ENCODE measurements around the gene PTDSS2.
A peak's percentile ranks its signal among the peaks of the same experiment; 100 is the strongest.
"Not testable (repeated sequence)": the region's sequence is repeated elsewhere in the genome, so short reads cannot be mapped to it uniquely, and the experiment has no call there.

The PTDSS2 gene

DNA sequence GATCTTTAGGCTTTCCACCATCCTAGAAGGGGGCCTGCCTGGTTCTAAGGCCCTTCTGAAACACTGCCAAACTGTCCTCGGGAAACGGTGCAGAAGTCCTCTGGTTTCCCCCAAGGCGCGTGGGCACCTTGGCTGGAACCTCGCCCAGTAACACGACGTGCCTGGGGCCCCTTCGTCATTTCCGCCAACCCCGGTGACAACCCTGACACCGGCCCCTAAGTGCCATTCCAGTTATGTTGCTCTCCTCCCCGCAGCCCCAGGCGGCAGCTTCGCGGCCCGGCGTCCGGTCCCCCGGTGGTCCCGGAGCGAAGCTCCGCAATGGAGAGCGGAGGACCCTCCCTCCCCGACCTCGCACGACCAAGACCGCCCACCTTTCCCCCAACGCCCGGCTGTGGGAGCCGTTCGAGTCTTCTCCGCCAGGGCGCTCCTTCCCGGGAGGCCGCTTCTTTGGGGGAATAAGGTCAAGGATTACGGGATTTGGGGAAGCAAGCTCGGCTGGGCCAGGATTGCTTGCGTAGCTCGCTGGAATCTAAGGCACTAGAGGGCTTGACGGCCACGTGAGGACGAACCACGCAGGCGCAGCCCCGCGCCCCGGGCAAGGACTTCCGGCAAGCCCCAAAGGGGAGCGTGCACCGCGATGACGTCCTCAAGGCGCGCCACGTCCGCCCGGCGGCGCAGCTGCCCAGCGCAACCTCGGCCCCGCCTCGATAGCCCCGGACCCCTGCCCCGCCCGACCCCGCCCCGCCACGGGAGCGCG lies 56.3 kb downstream of the PTDSS2 start:
- peak; percentile 97 for DNase-seq (ENCODE audit: low read depth)

DNA sequence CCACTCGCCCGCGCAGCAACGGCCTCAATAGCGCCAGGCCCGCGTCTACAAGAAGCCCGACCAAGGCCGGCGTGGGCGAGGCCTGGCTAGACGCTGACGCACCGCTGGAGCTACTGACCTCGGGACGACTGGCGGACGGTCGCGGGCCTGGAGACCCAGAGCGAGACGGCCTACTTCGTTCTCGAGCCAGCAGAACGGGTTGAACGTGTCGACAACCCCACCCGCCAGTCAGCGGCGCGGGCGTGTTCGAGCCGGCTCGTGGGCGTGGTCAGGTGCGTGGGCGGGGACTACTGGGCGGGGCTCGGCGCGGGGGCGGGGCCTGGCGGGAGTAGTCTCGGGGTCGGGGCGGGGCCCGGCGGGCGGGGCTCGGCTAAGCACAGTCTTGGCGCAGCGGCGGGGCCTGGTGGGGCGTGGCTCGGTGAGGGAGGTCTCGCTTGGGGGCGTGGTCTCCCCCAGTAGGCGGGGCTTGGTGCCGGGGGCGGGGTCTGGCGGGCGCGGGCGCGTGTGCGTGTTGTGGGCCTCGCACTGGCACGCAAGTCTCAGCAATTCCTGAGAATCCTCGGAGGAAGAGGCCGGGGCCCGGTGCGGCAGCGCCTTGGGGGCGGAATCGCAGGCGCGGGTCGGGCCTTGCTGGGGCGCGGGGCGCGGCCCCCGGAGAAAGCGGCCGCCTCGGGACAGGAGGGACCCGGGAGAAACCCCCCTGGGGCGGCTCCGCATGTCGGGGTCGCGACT lies 57.1 kb downstream of the PTDSS2 start, which contains the start of gene RNH1:
Gene RNH1 (minus strand): TSS at position 248 of the 732 bp plus-strand sequence. CDS start 5,080 bp downstream, outside the sequence.
- DNase-seq (ENCODE audit: low read depth): peak; percentile 99

DNA sequence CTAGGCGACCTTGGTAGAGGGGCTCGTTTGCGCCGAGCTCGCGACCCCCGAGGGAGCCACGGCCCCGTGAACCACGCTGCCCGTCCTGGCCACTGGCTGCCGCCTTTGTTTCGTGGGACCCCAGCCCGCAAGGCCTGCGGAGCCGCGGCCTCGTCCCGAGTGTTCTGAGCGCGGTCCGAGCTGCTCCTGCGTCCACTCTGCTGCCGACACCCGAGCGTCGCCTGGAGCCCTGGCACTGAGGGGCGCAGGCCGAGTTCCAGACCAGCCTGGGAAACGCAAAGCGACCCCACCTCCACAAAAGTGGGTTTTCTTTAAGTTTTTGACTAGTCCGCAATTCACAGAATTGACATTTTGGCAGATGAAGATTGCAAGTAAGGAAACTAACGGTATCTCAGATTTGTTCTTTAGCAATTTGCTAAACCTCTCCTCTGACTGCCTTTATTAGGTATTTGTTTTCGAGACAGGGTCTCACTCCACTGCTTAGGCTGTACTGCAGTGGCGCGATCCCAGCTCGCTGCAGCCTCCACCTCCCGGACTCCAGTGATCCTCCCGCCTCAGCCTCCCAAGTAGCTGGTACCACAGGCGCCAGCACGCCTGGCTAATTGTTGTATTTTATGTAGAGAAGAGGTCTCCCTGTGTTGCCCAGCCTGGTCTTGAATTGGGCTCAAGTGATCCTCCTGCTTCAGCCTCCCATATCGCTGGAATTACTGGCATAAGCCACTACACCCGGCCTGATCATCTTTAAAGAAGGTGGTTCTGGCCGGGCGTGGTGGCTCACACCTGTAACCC lies 57.8 kb downstream of the PTDSS2 start:
- DNase-seq (ENCODE audit: low read depth): no peak

DNA sequence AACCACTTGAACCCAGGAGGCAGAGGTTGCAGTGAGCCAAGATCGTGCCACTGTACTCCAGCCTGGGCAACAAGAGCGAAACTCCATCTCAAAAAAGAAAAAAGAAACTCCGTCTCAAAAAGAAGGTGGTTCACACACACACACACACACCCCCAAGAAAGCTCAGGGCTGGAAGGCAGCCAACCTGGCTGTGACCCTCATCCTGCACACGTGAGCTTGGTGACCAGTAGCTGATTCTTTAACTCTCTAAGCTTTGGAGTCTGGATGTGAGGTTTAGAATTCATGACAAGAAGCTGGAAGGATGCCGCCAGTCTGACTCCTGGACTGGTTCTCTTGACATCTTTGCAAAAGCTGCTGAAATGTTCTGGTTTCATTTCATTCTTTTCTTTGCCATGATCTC lies 58.9 kb downstream of the PTDSS2 start:
- DNase-seq (ENCODE audit: low read depth): no peak

DNA sequence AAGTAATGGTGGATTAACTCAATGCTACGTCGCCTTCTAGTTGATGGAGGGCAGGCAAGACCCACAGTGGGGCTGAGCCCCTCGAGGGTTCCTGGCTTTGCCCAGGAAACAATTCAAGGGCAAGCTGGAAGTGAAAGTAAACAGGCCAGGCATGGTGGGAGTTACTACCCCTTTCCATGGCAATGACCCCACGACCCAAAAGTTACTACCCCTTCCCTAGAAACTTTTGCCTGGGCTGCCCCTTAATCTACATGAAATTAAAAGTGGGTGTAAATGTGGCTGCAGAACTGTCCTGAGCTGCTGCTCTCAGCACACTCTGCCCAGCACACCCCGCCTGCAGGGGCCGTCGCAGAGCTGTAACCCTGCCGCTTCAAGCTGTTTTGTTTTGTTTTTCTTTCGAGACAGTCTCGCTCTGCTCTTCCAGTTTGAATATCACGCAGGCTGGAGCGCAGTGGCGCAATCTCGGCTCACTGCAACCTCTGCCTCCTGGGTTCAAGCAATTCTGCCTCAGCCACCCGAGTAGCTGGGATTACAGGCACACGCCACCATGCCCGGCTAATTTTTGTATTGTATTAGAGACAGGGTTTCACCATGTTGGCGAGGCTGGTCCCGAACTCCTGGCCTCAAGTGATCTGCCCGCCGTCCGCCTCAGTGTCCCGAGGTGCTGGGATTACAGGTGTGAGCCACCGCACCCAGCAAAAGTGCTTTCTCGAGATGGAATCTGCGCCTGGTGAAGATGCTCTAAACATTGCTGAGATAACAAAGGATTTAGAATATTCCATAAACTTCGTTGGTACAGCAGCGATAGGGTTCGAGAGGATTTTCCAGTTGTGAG lies 62.9 kb downstream of the PTDSS2 start:
- no peak for DNase-seq (ENCODE audit: low read depth)

DNA sequence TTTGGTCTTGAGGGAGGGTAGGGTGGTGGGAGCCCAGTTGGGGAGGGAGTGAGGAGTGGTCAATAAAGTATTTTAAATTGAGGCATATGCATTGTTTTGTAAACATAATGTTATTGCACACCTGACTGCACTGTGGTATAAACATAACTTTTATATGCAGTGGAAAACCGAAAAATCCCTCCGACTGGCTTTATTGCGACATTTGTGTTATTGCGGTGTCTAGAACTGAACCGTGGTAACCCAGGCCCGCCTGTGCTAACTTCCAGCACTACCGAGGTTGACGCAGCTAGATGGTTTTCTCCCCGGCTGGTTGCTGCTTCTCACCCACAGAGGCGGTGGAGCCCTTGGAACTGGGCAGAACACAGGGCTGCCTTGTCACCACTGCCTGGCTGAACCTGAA lies 64.5 kb downstream of the PTDSS2 start:
- DNase-seq (ENCODE audit: low read depth): no peak

DNA sequence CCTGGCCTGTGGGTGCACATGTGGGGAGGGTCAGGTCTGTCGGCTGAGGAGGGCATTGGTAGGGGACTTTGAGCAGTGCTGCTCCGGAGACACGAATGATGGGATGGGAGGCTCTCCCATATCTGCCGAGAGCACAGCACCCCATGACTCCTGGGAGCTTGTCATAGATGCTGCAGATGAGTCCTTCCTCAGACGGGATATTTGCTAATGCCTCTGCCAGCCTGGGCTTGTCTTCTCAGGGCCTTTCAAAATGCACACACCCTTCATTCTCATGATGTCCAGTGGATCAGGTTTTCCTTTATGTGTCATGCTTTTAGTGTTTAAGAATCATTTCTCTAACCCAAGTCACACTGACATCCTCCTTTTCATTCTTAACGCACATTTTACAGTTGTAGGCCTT lies 65.1 kb downstream of the PTDSS2 start:
- no peak for DNase-seq (ENCODE audit: low read depth)

DNA sequence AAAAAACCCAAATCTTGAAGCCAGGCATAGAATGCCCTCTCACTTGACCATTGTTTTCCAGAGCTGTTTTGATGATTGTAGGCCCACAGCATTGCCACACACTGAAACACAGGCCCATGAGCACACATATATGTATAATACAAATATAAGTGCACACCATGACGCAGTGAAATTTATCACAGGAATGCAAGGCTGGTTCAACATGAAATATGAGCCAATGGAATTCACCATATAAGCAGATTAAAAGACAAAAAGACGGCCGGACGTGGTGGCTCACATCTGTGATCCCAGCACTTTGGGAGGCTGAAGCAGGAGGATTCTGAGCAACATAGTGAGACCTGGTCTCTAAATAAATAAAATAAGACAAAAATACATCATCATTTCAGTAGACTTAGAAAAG lies 66.3 kb downstream of the PTDSS2 start:
- DNase-seq (ENCODE audit: low read depth): no peak

DNA sequence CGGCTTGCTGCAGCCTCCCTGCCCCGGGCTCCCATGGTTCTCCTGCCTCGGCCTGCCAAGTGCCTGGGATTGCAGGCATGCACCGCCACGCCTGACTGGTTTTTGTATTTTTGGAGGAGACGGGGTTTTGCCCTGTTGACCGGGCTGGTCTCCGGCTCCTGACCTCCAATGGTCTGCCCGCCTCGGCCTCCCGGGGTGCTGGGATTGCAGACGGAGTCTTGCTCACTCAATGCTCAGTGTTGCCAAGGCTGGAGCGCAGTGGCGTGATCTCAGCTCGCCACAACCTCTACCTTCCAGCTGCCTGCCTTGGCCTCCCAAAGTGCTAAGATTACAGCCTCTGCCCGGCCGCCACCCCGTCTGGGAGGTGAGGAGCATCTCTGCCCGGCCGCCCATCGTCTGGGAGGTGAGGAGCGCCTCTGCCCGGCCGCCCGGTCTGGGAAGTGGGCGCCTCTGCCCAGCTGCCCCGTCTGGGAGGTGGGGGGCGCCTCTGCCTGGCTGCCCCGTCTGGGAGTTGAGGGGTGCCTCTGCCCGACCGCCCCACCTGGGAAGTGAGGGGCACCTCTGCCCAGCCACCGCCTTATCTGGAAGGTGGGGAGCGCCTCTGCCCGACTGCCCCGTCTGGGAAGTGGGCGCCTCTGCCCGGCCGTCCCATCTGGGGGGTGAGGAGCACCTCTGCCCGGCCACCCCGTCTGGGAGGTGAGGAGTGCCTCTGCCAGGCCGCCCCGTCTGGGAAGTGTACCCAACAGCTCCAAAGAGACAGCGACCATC lies 67.0 kb downstream of the PTDSS2 start:
- not testable (repeated sequence) for DNase-seq (ENCODE audit: low read depth)

DNA sequence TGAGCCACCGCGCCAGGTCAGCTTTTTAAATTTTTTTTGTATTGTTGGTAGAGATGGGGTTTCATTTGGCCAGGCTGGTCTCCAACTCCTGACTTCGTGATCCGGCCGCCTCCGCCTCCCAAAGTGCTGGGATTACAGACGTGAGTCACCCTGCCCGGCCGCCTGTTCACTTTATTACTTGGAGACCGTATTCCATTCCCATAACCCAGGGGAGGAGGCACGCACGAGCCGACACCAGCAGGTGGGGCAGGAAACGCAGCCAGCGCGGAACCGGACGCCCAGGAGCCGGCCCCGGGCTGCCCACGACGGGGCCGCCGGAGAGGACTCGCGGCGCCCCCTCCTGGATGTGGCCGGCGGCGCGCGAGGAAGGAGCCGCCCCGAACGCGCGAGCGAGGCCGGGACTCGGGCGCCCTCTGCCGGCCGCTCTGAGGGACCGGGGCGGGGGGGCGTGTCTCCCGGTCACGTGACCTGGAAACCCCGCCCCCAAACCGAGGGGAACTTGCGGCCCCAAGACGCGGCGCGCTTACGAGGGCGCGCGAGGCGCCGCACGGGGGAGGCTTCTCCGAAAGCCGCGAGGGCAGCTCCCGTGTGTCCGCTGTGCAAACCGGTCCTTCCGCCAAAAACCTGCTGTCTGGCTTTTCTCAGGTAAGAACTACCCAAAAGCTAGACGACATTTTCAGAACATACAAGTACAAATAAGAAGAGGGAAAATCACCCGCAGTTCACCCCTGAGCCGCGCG lies 68.6 kb downstream of the PTDSS2 start:
- DNase-seq (ENCODE audit: low read depth): peak; percentile 92

DNA sequence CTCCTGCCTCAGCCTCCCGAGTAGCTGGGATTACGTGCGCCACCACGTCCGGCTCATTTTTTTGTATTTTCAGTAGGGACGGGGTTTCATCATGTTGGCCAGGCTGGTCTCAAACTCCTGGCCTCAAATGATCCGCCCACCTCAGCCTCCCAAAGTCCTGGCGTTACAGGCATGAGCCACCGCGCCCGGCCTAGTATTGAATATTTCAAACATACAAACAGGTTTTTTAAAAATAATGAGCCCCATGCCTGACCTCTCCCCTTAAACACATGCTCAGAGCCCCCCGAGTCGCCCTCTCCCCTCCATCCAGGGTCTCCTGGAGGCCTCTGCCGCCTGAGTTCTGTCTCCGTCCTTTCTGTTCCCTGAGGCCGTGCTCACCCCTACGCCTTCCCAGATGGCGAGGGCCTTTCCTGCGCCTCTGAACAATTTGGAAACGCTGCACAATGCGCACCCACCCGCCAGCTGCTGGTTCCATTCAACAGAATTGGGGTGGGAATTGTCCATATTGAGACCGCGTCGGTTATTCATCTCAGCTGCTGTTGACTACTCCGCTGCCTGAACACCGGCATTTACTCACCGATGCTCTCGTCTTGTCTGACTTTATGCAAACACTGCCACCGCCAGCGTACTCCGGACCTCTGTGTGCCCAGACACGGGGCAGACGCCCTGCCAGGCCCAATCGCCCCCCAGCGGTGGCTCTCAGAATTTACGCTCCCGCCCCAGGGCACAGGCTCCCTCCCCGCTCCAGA lies 70.5 kb downstream of the PTDSS2 start:
- no peak for DNase-seq (ENCODE audit: low read depth)

DNA sequence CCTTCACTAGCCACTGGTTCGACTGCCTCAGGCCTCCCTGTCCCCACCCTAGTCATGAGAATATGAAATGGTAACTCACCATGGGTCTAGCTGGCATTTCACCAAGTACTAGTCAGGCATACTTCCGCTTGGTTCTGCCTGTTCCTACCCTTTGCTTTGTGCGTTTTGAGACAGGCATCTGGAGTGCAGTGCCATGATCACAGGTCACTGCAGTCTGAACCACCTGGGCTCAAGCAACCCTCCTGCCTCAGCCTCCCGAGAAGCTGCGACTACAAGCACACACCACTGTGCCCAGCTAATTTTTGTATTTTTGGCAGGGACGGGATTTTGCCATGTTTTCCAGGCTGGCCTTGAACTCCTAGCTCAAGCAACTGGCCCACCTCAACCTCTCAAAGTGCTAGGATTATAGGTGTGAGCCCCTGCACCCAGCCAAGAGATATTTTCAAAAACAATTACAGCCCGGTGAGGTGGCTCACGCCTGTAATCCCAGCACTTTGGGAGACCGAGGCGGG lies 71.2 kb downstream of the PTDSS2 start:
- no peak for DNase-seq (ENCODE audit: low read depth)

DNA sequence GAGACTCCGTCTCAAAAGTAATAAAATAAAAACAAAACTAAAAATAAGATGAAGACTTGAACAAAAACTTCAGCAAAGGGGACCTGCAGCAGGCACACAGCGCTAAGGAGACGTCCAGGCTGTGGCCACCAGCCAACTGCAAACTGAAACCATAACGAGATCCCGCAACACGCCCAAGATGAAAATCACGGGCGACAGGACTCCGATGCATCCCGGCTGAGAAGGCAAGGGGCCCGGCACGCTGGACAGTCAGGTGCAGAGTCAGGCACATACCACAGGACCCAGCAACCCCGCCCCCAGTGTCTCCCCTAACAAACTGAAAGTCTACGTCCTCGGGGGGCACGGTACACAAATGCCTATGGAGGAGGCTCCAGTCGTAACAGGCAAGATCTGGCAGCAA lies 76.1 kb downstream of the PTDSS2 start:
- DNase-seq (ENCODE audit: low read depth): no peak

DNA sequence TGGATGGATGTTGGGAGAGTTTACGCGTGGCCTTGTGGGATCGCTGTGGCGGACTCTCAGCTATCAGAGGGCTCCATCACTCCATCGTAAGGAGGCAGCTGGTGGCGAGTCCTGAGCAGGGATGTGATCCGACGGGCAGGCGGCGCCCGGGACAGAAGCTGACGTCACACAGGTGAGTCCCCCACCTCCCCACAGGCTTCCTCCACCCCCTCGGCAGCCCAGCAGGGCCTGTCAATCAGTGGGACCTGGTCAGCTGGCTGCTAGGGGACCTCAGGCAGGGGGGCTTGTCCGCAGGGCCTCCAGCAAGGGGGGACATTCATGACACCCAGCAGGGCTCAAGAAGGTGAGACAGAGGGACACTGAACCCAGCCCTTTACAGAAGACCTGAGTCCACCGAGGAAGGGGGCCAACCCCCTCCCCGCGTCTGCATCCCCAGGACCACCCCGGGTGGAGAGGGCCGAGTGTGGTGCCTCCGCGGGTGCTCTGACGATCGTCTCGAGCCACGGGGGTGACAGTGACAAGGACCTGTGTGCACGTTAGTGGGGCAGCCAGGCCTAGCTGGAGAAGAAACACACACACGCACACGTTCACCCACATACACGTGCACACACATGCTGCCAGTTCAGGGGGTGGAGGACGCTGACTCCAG lies 78.2 kb downstream of the PTDSS2 start:
- DNase-seq (ENCODE audit: low read depth): no peak

DNA sequence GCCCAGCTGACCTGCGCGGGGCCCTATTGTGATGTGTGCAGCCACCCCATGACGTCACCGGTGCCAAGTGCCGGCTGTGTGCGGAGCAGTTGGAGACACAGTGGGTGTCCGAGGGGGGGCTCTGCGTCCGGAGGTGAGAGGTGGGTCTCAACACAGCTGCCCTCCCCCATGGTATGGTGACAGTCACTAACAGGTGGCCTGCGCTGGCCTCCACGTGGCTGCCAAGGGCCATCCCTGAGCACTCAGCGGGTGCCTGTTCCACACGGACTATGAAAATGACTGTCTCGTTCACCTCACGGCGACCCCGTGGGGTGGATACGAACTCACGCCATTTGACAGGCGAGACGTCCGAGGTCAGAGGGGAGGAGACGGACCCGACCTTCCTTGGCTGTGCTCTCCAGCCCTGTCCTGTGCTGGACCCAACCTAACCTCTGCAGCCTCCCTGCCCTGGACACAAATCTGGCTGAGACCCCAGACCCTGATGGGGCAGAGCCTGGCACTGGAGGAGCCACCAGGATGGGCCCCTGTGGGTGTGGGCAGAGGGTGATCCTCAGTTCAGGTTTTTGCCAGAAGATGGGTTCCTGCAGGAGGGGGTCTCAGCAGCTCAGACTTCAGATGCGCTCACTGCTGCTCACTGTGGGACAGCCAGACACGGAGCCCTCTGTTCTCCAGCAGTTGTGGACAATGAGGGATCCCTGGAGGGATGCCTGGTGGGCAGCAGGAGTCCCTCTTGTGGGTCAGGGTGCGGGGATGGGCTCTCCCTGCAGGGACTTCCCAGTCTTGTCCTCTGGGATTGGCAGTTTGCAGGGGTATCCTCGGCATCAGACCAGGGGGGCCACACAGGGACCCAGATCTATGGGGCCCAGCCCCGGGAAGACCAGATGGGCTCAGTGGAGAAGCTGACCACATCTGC lies 79.0 kb downstream of the PTDSS2 start:
- no peak for DNase-seq (ENCODE audit: low read depth)

DNA sequence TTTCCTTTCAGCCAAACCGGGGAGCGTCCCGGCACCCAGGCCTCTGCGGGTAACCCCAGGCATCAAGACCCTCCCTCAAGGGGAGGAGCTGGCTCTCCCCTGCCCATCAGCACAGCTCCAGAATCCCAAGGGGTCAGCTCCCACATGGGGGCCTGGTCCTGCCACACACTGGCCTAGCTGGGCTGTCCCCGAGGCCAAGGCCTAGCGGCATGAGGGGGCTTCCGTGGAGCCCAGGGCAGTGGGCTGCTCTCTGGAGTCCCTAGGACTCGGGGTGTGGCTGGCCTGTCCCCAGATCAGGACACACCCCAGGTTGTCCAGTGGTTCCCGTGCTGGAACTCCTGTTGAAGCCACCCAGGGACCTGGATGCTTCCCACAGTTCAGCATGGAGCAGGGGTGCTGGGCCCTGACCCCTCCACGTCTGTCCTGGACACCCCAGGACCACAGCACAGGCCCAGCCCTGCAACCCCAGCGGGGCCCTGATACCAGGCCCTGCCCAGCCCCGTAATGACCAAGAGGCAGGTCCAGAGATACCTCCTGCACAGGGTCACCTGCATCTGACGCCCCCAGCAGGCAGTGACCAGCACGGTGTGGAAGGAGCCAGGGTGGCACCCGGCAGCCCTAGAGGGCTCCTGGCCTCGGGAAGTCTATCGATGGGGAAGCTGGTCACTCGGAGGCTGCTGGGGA lies 79.8 kb downstream of the PTDSS2 start:
- DNase-seq (ENCODE audit: low read depth): no peak

Measured in activated T-cell treated with anti-CD3 and anti-CD28 coated beads for 48 hours (primary cell).